Measurements from ENCODE around the gene EPHB1. TPM values are rescaled to one million over a fixed set of nuclear protein-coding genes. Genes with fewer than 3 reads are reported as not detected.

EPHB1 gene
- total RNA-seq, 1 donor from 2014 or later = 1.8 TPM

DNA sequence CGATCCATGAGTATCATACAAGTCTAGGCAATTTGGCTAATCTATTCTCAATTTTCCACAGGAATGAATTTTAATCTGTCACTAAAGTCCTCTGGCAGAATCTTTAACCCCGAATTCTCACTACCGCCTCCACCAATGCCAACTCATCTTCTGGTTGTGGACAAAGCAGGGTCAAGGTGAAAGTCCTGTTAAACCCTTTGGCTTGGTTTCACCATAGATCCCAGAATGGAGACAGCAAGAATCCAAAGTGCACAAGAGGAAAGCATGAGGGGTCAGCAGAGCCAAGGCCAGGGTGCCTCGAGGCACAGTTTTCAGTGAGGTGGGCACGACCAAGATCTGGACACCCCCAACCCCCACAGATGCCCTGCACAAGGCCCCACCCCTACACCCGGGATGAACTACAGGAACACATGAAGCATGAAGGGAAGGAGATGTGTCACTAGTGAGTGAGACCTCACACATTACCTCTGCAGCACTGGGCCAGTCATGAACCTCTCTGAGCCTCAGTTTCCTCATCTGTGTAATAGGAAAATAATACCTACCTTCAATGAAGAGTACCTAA is 466.2 kb downstream of the EPHB1 start:
- H3K27me3 Mint-ChIP-seq = peaks cover 3% of the 10 kb centered on the region
- peaks cover 4% of the 10 kb centered on the region for H3K4me1 Mint-ChIP-seq (ENCODE audit: low read depth)
- TF ChIP-seq, protein P1, sequence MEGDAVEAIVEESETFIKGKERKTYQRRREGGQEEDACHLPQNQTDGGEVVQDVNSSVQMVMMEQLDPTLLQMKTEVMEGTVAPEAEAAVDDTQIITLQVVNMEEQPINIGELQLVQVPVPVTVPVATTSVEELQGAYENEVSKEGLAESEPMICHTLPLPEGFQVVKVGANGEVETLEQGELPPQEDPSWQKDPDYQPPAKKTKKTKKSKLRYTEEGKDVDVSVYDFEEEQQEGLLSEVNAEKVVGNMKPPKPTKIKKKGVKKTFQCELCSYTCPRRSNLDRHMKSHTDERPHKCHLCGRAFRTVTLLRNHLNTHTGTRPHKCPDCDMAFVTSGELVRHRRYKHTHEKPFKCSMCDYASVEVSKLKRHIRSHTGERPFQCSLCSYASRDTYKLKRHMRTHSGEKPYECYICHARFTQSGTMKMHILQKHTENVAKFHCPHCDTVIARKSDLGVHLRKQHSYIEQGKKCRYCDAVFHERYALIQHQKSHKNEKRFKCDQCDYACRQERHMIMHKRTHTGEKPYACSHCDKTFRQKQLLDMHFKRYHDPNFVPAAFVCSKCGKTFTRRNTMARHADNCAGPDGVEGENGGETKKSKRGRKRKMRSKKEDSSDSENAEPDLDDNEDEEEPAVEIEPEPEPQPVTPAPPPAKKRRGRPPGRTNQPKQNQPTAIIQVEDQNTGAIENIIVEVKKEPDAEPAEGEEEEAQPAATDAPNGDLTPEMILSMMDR (IDR thresholded peaks at IDR 0.05; ENCODE audit: unreplicated experiment) = no peak
- DNase-seq (ENCODE audit: low spot score, unreplicated experiment) = no peak
- no peak overlapping the region for H3K4me3 Mint-ChIP-seq (ENCODE audit: low read depth)
- no peak overlapping the region for H3K27ac Mint-ChIP-seq
- no peaks in the 10 kb centered on the region for H3K9me3 Mint-ChIP-seq (ENCODE audit: low read depth)
- peaks cover 2% of the 10 kb centered on the region for H3K36me3 Mint-ChIP-seq (ENCODE audit: insufficient read depth)

DNA sequence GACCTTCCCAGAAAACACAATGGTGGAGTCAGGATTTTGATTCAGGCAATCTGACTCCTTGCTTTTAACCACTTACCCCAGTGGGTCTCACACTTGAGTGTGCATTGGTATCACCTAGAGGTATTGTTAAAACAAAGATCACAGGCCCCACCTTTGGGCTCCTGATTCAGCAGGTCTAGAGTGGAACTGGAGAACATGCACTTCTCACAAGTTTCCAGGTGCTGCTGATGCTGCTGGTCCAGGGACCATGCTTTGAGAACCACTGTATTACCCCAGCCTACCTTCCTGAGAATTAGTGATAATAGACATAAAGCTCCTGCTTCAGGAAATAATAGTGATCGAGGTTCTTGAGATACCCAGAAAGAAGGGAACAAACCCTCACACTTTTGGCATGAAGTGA is 466.9 kb downstream of the EPHB1 start:
- Mint-ChIP-seq H3K9me3 (ENCODE audit: low read depth) (no peaks in the 10 kb centered on the region), H3K4me3 (ENCODE audit: low read depth) (no peak overlapping the region), H3K27ac (no peak overlapping the region), H3K4me1 (ENCODE audit: low read depth) (peaks cover 4% of the 10 kb centered on the region), H3K27me3 (peaks cover 3% of the 10 kb centered on the region), H3K36me3 (ENCODE audit: insufficient read depth) (peaks cover 2% of the 10 kb centered on the region)
- TF ChIP-seq, protein P1 (IDR thresholded peaks at IDR 0.05; ENCODE audit: unreplicated experiment) = no peak
- DNase-seq (ENCODE audit: low spot score, unreplicated experiment) = no peak

DNA sequence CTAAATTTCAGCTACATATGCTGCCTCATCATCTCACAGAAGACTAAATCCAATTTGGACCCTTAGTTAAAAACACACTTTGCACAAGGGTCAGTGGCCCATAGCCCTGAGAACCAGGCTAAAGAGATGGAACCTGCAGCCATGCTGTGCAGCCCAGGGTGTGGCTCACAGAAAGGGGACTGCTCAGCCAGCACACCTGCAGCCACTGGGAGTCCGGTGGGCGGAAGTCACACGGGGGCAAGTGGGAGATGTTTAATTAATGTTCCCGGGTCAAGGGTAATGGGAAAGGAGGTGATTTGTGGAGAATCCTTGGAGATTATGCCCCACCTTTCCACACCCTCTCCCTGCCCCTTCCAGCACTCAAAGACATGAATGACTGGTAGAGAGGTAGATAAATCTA is 467.4 kb downstream of the EPHB1 start:
- no peak overlapping the region for H3K4me3 Mint-ChIP-seq (ENCODE audit: low read depth)
- H3K4me1 Mint-ChIP-seq (ENCODE audit: low read depth) = peaks cover 4% of the 10 kb centered on the region
- H3K9me3 Mint-ChIP-seq (ENCODE audit: low read depth) = no peaks in the 10 kb centered on the region
- TF ChIP-seq, protein P1 (IDR thresholded peaks at IDR 0.05; ENCODE audit: unreplicated experiment) = no peak
- H3K27ac Mint-ChIP-seq = no peak overlapping the region
- no peak for DNase-seq (ENCODE audit: low spot score, unreplicated experiment)
- H3K36me3 Mint-ChIP-seq (ENCODE audit: insufficient read depth) = peaks cover 2% of the 10 kb centered on the region
- H3K27me3 Mint-ChIP-seq = peaks cover 3% of the 10 kb centered on the region

DNA sequence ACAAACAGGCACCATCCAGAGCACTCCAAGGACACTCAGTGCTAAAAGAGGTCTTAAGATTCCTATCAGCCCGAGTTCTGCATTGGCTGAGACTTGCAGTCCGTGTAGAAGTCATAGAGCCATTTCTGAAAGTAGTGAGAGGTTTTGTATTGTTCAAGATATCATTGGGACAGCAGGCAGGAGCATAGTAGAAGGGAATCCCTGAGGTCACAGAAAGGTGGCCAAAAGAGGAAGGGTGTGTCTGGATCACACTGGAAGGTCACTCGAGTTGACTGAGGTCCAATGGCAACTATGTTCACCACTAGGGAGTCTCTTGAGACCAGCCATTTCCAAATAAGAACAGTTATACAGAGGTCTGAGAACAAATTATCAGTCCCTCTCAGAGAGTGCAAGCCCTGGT is 468.3 kb downstream of the EPHB1 start:
- no peak overlapping the region for H3K27ac Mint-ChIP-seq
- no peak for DNase-seq (ENCODE audit: low spot score, unreplicated experiment)
- H3K4me1 Mint-ChIP-seq (ENCODE audit: low read depth) = peaks cover 4% of the 10 kb centered on the region
- no peaks in the 10 kb centered on the region for H3K9me3 Mint-ChIP-seq (ENCODE audit: low read depth)
- peaks cover 3% of the 10 kb centered on the region for H3K27me3 Mint-ChIP-seq
- H3K4me3 Mint-ChIP-seq (ENCODE audit: low read depth) = no peak overlapping the region
- TF ChIP-seq, protein P1 (IDR thresholded peaks at IDR 0.05; ENCODE audit: unreplicated experiment) = no peak
- H3K36me3 Mint-ChIP-seq (ENCODE audit: insufficient read depth) = peaks cover 2% of the 10 kb centered on the region

DNA sequence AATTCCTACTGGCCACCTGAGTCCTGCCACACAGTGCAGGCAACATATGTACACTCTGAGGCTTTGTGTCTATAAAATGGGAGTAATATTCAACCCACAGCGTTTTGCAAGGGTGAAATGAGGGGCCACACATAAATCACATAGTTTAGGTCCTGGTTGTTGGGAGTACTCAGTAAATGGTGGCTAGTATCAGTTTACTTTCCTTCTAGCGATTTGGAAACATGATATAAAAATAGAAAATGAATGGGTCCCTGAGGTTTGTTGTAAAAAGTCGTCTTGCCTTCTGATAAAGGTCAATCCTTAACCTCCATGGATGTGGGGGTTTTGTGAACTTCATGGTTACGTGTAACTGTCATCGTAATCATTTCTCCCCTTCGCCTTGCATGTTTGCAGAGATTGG is 472.4 kb downstream of the EPHB1 start:
- no peak for DNase-seq (ENCODE audit: low spot score, unreplicated experiment)
- TF ChIP-seq, protein P1 (IDR thresholded peaks at IDR 0.05; ENCODE audit: unreplicated experiment) = no peak
- Mint-ChIP-seq H3K27ac (no peak overlapping the region), H3K4me1 (ENCODE audit: low read depth) (no peaks in the 10 kb centered on the region), H3K9me3 (ENCODE audit: low read depth) (no peaks in the 10 kb centered on the region), H3K36me3 (ENCODE audit: insufficient read depth) (no peaks in the 10 kb centered on the region), H3K27me3 (peaks cover 3% of the 10 kb centered on the region), H3K4me3 (ENCODE audit: low read depth) (no peak overlapping the region)
